GM12878 (cell line): Measurements from ENCODE around the gene SLC2A4.

Experiments used
- CTCF ChIP-seq, 3 experiments: IDR thresholded peaks in 2 of 3; conservative IDR thresholded peaks in 1 of 3; 2 replicates each; pipeline ENCODE4 v1.5.1; 2011; ENCODE audit warnings: low read depth in 3 of 3, low read length in 3 of 3, mild to moderate bottlenecking in 3 of 3, control low read depth in 2 of 3, moderate library complexity in 2 of 3, inconsistent platforms in 1 of 3, mixed read lengths in 1 of 3; ENCODE audit not compliant: control insufficient read depth in 2 of 3, insufficient read depth in 1 of 3; ENCODE audit errors: extremely low read depth in 1 of 3
- POLR2AphosphoS5 ChIP-seq: IDR thresholded peaks from 2 replicates; pipeline ENCODE4 v1.6.1; 2011; ENCODE audit warnings: mild to moderate bottlenecking, low read length, inconsistent platforms
- RAD21 ChIP-seq: IDR thresholded peaks from 2 replicates; pipeline ENCODE4 v1.6.1; 2011; ENCODE audit warnings: mild to moderate bottlenecking, low read depth, low read length, moderate library complexity; ENCODE audit not compliant: insufficient read depth
- RCOR1 ChIP-seq: conservative IDR thresholded peaks from 2 replicates; pipeline ENCODE4 v1.6.1; 2012; ENCODE audit warnings: low read depth, low read length, improper control_type of control experiment
- SREBF2 ChIP-seq: IDR thresholded peaks from 2 replicates; pipeline ENCODE4 v1.6.1; 2012; ENCODE audit warnings: mild to moderate bottlenecking, low read length
- ZNF24 ChIP-seq: fragments of 450-650 bp; IDR thresholded peaks from 2 replicates; pipeline ENCODE4 v1.6.1; 2017; ENCODE audit warnings: antibody characterized with exemption, mild to moderate bottlenecking

- TF ChIP-seq CTCF (IDR thresholded peaks at IDR 0.05 in 2 of 3, conservative IDR thresholded peaks at IDR 0.05 in 1 of 3; ENCODE audit: control insufficient read depth in 2 of 3, extremely low read depth in 1 of 3, insufficient read depth in 1 of 3, low read depth in 3 of 3, low read length in 3 of 3) (no peak), RAD21 (no peak), POLR2AphosphoS5 (no peak), RCOR1 (no peak), ZNF24 (no peak), SREBF2 (no peak)
These were observed 36.8 kb downstream of the SLC2A4 start for GRCh38 chr17:7318121-7318860.
